MCF 10A (cell line): Measurements from ENCODE around the gene MTA2. TPM values are rescaled to one million over a fixed set of nuclear protein-coding genes. Genes with fewer than 3 reads are reported as not detected.

Experiments used
- BruUV-seq: library from RNA; stranded (reverse); fragments of 400-500 nt; replicated peaks from 2 replicates; lab custom pipeline; 2021; lab: Mats Ljungman, UMichigan
- CTCF ChIA-PET: fragments of 300-600 bp; sonication (Branson Sonifier 250); formaldehyde crosslinking; extraction: SDS; loops from one replicate; lab custom pipeline; 2021; ENCODE audit warnings: antibody characterized with exemption, inconsistent platforms; lab: Yijun Ruan, JAX
- POLR2A ChIA-PET: fragments of 300-600, 350-650 bp; sonication (Branson Sonifier 250); formaldehyde crosslinking; extraction: SDS; loops from one replicate; lab custom pipeline; 2020; ENCODE audit warnings: antibody characterized with exemption, inconsistent platforms; lab: Yijun Ruan, JAX
- DNase-seq: peaks from one replicate; pipeline ENCODE4 v3.0.0-alpha.2; 2018; ENCODE audit not compliant: unreplicated experiment
- H3K27ac Mint-ChIP-seq: one replicate; pipeline ENCODE4 v1.8.0; 2022; ENCODE audit warnings: mild to moderate bottlenecking, low read depth, mixed read lengths; ENCODE audit not compliant: unreplicated experiment
- H3K27me3 Mint-ChIP-seq: one replicate; pipeline ENCODE4 v1.8.0; 2022; ENCODE audit warnings: mixed read lengths; ENCODE audit not compliant: insufficient read depth, unreplicated experiment
- H3K36me3 Mint-ChIP-seq: one replicate; pipeline ENCODE4 v1.8.0; 2022; ENCODE audit warnings: mild to moderate bottlenecking, moderate library complexity, mixed read lengths; ENCODE audit not compliant: insufficient read depth, unreplicated experiment
- H3K4me1 Mint-ChIP-seq: one replicate; pipeline ENCODE4 v1.8.0; 2022; ENCODE audit warnings: mixed read lengths; ENCODE audit not compliant: insufficient read depth, unreplicated experiment
- H3K4me3 Mint-ChIP-seq: one replicate; pipeline ENCODE4 v1.8.0; 2022; ENCODE audit warnings: mild to moderate bottlenecking, moderate library complexity, mixed read lengths; ENCODE audit not compliant: unreplicated experiment
- H3K9me3 Mint-ChIP-seq: one replicate; pipeline ENCODE4 v1.8.0; 2022; ENCODE audit warnings: mixed read lengths; ENCODE audit not compliant: unreplicated experiment
- CTCF ChIP-seq: fragments of 200-600 bp; IDR thresholded peaks from one replicate; pipeline ENCODE4 v1.8.0; 2022; ENCODE audit warnings: antibody characterized with exemption, mild to moderate bottlenecking; ENCODE audit not compliant: unreplicated experiment
- intact Hi-C: fragments of 100-400 bp; cut with micrococcal nuclease; formaldehyde crosslinking; loops from 2 replicates; pipeline ENCODE4 v1.14.1; 2022
- total RNA-seq: library from RNA; stranded (reverse); gene quantifications from 2 replicates; pipeline ENCODE4 v1.2.3, GENCODE V29; 2022

MTA2 gene
- total RNA-seq, 1 experiment from 2014 or later = 176 TPM

GRCh38 chr11:62595124-62595523 lies 6.5 kb downstream of the MTA2 start:
- H3K36me3 Mint-ChIP-seq = peaks cover 90% of the 10 kb centered on the region
- DNase-seq = no peak
- no peak for TF ChIP-seq CTCF

GRCh38 chr11:62593434-62594044 lies 8.1 kb downstream of the MTA2 start:
- no peaks in the 10 kb centered on the region for H3K27me3 Mint-ChIP-seq
- peaks cover 84% of the 10 kb centered on the region for H3K36me3 Mint-ChIP-seq
- ChIA-PET POLR2A (interaction anchor here (0.7 to 6.6 kb wide), 15 partner anchors 8 to 622 kb away, joined by 3 to 164 read pairs (median 35); partner anchors contain the start of genes AHNAK, B3GAT3, C11orf98 and CSKMT), CTCF (interaction anchor here (0.5 to 3.9 kb wide), 20 partner anchors 11 to 291 kb away, joined by 3 to 39 read pairs (median 3); partner anchors contain the start of genes B3GAT3, C11orf98, CSKMT and EML3)
- DNase-seq = peak; percentile 87
- TF ChIP-seq CTCF = peak; percentile 55
- H3K4me1 Mint-ChIP-seq = peaks cover 23% of the 10 kb centered on the region
- intact Hi-C loops = loop anchor here (2.0 to 5.0 kb wide), 2 partner anchors 19 to 79 kb away; partner anchors contain the start of genes EML3, LBHD1, ROM1 and UQCC3
- no TSS peak for BruUV-seq
- H3K4me3 Mint-ChIP-seq = no peak overlapping the region
- H3K9me3 Mint-ChIP-seq = no peaks in the 10 kb centered on the region
- peak overlapping the region; percentile 27 for H3K27ac Mint-ChIP-seq

More at GRCh38 chr11:62595124-62595523, 6.5 kb downstream of the MTA2 start:
- POLR2A ChIA-PET = interaction anchor here (0.6 to 6.6 kb wide), 7 partner anchors 17 to 353 kb away, joined by 3 to 164 read pairs (median 3); partner anchors contain the start of genes EEF1G, EML3, LBHD1 and ROM1
- CTCF ChIA-PET = interaction anchor here (0.6 to 1.1 kb wide), 3 partner anchors 57 to 98 kb away, joined by 3 to 4 read pairs (median 3); partner anchors contain the start of gene C11orf98
- no peak overlapping the region for H3K27ac Mint-ChIP-seq
- no peak overlapping the region for H3K4me3 Mint-ChIP-seq
- H3K4me1 Mint-ChIP-seq = peaks cover 38% of the 10 kb centered on the region
- H3K9me3 Mint-ChIP-seq = no peaks in the 10 kb centered on the region
- no TSS peak for BruUV-seq
- H3K27me3 Mint-ChIP-seq = no peaks in the 10 kb centered on the region
- intact Hi-C loops = no loop called here

DNA sequence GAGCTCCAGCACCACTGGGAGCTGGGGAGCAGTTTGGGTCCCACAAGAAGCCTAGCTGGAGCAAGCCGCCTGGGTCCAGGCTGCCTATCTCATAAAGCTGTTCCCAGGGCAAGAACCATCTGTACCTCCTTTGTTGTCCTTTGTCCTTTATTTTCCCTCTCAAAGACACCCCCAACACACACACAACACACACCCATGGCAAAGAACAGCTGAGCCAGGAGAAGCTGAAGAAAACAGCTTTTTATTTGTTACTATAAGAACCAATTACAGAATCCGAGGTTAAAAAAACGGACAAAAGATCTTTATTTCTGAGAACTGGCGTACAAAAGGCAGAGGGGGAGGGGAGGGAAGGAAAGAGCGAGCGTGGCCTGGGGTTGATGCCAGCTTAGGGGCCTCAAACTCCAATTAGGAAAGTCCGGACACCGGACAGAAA lies 8.7 kb downstream of the MTA2 start:
- no peak for TF ChIP-seq CTCF
- no TSS peak for BruUV-seq
- ChIA-PET CTCF (interaction anchor here (0.6 to 3.9 kb wide), 19 partner anchors 14 to 212 kb away, joined by 3 to 39 read pairs (median 4); partner anchors contain the start of genes B3GAT3, C11orf98, CSKMT and EML3), POLR2A (interaction anchor here (0.7 to 6.6 kb wide), 15 partner anchors 8 to 622 kb away, joined by 3 to 164 read pairs (median 35); partner anchors contain the start of genes AHNAK, B3GAT3, C11orf98 and CSKMT)
- intact Hi-C loops = loop anchor here (2.0 to 5.0 kb wide), 2 partner anchors 20 to 79 kb away; partner anchors contain the start of genes EML3, LBHD1, ROM1 and UQCC3
- no peak for DNase-seq
- Mint-ChIP-seq H3K9me3 (no peaks in the 10 kb centered on the region), H3K36me3 (peaks cover 84% of the 10 kb centered on the region), H3K27ac (peak overlapping the region; percentile 27), H3K4me1 (peaks cover 17% of the 10 kb centered on the region), H3K27me3 (no peaks in the 10 kb centered on the region), H3K4me3 (no peak overlapping the region)
